NCI-H2196 (cell line): ENCODE data around the gene PPIG.
"Not testable (repeated sequence)": the region's sequence is repeated elsewhere in the genome, so short reads cannot be mapped to it uniquely, and the experiment has no call there.

Source experiments
- DNase-seq: peaks from one replicate; lab custom pipeline; 2025; ENCODE audit not compliant: unreplicated experiment; lab: John Stamatoyannopoulos, UW

PPIG gene

DNA sequence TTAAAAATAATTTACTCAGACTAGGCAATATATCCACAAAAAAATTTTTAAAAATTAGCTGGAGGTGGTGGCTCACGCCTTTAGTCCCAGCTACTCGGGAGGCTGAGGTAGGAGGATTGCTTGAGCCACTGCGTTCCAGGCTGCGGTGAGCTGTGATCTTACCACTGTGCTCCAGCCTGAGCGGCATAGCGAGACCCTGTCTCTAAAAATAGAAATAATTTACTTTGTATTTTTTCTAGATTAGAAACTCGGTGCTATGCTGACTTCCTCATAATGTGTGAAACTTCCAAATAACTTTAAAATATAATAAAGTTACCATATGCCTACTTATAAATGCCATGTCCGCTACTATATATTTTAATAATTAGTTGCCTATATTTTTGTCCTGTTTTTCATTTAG, 6.7 kb downstream of the PPIG start:
- DNase-seq = no peak

DNA sequence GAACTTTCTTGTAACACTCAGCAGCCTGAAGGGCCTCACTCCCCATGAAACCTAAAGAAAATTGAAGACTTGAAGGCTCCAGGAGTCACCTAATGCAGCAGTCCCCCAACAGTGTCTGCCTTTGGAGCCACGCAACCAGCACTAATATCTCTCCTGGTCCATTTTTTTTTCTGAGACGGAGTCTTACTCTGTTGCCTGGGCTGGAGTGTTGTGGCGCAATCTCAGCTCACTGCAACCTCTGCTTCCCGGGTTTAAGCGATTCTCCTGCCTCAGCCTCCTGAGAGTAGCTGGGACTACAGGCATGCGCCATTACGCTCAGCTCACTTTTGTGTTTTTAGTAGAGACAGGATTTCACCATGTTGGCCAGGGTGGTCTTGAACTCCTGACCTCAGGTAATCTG, 12.4 kb downstream of the PPIG start:
- DNase-seq = not testable (repeated sequence)

DNA sequence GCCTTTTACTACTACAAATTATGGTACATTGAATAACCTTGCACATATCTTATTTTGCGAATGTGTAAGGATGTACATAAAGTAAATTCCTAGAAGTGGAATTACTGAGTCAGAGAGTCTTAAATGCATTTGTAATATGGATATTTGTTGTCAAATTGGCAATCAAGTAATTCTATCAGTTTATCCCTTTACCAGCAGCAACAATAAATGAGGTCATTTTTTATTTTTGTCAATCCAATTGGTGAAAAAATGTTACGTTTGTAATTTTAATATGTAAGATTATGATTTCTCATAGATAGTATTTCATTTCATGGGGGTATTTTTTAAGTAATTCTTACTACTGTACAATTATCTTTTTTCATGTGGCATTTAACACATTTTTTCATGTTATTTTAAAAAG, 14.8 kb downstream of the PPIG start:
- DNase-seq = no peak

DNA sequence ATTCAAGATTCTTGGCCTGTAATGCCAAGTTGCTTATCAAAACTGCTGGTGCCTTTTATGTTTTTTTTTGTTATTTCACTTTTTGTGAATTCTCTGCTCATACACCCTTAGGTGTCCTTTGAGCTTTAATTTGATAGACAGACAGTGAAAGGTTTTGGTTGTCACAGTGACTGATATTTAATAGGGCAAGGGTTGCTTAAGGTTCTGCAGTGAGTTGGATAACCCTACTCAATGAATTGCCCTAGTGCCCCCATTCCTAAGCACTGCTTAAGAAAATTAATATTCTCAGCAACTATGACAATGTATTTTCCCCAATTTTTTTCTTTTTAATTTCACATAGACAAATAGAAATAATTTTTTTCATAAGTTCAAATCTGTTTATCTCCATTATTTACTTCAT, 15.4 kb downstream of the PPIG start:
- no peak for DNase-seq

DNA sequence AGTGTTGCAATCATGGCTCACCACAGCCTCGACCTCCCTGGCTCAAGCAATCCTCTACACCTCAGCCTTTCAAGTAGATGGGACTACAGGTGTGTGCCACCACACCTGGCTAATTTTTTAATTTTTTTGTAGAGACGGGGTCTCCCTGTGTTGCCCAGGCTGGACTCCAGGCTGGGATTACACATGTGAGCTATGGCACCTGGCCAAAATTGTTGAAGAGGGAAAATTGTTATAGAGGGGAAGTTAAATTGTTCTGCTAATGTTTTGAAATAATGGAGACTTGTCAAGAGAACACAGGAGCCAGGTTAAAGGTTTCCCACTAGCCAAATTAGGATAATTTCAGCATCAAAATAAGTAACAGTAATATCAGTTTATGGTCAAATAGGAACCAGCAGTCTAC, 25.1 kb downstream of the PPIG start:
- no peak for DNase-seq

DNA sequence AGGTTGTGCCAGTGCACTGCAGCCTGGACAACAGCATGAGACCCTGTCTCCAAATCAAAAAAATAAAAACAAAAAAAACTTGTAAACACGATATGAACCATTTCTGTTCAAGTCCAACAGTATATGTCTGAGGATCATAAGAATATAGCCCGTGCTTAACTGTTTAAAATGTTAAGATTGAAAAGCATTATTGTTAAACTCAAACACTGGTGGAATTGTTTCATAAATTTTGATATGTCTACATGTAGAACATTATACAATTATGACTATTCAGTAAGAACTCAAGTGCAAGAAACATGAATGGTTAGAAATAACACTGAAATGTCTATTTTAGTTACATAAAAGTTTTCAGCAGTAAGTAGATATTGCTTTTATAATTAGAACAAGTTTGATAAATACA, 29.7 kb downstream of the PPIG start:
- DNase-seq = no peak

DNA sequence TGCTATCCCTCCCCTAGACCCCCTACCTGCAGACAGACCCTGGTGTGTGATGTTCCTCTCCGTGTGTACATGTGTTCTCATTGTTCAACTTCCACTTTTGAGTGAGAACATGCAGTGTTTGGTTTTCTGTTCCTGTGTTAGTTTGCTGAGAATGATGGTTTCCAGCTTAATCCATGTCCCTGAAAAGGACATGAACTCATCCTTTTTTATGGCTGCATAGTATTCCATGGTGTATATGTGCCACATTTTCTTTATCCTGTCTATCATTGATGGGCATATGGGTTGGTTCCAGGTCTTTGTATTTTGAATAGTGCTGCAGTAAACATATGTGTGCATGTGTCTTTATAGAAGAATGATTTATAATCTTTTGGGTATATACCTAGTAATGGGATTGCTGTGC, 31.8 kb downstream of the PPIG start:
- DNase-seq = not testable (repeated sequence)

DNA sequence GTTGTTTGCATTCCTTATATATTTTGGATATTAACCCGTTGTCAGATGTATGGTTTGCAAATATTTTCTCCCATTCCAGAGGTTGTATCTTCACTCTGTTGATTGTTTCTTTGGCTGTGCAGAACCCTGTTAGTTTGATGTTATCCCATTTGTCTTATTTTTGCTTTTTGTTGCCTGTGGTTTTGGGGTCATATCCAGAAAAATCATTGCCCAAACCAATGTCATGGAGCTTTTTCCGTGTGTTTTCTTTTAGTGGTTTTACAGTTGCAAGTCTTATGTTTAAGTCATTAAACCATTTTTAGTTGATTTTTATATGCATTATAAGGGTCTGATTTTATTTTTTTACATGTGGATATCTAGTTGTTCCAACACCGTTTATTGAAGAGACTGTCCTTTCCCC, 35.8 kb downstream of the PPIG start:
- no peak for DNase-seq

DNA sequence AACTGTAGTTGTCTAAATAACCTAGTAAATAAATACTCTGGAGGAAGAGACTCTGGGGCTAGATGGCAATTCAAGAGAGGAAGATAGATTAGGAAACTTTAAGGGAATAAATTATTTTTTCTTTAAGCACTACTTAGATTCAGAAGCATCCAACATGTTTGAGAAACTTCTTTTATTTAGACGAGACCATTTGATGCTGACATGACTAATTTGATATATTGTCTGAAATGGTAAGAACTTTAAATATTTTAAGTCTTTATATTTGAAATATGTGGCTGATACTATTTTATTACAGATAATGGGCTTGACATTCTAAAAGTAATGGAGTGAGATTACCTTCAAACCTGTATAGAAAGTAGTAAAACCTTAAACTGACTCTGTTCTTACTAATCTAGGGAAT, 36.4 kb downstream of the PPIG start:
- no peak for DNase-seq

DNA sequence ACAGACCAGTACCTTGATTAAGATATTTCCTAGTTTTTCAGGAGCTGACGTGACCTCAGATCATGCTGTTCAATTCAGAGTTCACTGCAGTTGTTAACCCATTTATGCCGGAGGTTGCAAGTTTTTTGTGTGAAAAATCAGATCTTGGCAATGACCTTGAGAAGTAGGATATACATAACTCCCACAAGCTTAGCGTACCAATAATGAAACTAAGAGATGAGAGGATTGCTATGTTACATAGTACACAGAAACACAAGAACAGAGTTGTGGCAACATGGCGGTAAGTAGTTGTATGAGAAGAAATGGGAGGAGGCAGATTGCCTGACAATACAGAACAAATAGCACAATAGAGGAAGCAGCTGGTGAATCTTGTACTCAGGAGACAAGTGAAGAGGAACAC, 39.1 kb downstream of the PPIG start:
- DNase-seq = no peak

DNA sequence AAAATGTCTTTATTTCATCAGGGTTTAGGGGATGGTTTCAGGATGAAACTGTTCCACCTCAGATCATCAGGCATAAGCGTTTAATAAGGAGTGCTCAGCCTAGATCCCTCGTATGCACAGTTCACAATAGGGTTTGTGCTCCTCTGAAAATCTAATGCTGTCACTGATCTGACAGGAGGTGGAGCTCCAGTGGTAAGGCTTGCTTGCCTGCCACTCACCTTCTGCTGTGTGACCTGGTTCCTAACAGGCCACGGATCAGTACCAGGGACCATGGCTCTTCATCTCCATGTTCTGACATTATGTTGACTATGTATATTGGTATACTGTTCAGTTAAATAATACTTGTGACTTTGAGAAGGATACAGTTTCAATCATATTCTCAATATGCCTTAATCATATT, 41.6 kb downstream of the PPIG start:
- no peak for DNase-seq

DNA sequence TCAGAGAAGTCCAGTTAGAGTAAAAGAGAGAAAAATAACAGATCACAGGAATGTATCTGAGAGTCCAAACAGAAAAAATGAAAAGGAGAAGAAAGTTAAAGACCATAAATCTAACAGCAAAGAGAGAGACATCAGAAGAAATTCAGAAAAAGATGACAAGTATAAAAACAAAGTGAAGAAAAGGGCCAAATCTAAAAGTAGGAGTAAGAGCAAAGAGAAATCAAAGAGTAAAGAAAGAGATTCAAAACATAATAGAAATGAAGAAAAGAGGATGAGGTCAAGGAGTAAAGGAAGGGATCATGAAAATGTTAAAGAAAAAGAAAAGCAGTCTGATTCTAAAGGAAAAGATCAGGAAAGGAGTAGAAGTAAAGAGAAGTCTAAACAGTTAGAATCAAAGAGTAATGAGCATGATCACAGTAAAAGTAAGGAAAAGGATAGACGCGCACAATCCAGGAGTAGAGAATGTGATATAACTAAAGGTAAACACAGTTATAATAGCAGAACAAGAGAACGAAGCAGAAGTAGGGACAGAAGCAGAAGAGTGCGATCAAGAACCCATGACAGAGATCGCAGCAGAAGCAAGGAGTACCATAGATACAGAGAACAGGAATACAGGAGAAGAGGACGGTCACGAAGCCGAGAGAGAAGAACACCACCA, 52.4 kb downstream of the PPIG start:
- no peak for DNase-seq

DNA sequence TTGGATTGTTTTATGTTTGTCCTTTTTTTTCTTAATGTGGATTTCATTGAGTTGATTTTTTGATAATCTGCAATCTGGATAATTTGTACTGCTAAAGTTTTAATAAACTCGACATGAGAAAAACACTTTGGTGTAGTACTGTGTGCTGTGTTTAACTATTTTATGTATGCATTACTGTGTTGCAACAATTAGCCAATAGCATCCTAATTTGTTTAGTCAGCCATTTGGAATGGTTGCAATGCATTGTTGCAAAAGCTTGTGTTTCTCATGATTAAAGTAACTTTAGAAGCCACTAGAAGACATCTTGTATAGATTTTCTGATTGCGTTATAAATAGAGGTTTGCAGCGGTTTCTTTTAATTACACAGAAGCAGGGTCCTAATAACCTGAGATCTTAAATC, 53.5 kb downstream of the PPIG start:
- no peak for DNase-seq

DNA sequence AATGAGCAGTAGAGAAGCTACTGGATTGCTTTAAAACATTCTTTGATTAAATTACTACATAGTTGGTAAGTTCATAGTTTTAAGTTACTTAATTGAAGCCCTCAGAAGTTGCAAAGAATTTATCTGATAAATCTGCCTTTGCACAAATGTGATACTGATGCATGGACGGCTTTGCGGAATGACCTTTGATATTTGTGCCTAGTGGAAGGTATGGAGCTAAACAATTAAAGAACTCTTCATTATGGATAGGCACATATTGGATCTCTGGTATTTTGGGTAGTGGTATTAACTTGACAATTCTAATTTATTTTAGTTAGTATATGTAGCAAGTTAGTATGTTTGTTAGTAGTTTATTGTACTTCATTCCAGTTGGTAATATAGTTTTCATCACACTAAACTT, 56.0 kb downstream of the PPIG start:
- no peak for DNase-seq

DNA sequence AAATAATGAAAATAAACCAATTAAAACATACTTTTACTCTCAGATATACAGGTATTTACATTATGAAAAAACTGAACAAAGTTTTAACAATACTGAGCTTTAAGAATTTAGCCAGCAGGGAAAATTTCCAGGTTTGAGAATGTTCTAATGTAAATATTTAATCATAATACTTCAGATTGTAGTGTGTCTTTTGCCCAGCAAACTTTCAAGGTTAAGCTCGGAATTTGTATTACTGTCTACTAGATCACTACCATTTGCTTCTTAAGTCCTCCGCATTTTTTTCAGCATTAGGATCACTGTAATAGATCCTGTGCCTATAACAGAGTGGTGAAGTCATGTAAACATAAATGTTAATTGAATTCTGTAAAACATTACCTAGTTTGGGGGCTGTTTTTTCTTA, 57.3 kb downstream of the PPIG start:
- DNase-seq = no peak

DNA sequence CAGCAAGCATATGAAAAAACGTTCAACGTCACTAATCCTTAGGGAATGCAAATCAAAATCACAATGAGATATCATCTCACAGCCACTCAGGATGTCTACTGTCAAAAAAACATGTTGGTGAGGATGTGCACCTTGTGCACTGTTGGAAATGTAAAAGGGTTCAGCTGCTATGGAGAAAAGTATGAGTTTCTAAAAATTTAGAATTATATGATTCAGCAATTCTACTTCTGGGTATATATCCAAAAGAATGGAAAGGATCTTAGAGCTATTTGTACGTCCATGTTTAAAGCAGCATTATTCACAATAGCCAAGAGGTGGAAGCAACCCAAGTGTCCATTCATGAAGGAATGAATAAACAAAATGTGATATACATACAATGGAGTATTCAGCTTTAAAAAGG, 60.0 kb downstream of the PPIG start:
- no peak for DNase-seq

DNA sequence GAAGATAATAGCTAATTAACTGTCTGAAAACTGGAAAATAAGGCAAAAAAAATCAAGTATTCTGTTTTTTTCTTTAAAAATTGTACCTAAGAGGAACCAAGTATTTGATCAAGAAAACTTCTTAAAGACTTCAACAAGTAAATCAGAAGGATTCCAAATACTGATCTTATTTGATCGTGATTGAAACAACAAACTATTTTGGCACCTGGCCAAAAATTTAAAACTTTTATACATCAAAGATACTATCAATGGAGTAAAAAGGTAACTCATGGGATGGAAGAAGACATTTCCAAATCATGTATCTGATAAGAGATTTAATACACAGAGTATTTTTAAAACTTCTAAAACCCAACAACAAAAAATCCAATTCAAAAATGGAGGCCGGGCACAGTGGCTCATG, 63.3 kb downstream of the PPIG start:
- no peak for DNase-seq

DNA sequence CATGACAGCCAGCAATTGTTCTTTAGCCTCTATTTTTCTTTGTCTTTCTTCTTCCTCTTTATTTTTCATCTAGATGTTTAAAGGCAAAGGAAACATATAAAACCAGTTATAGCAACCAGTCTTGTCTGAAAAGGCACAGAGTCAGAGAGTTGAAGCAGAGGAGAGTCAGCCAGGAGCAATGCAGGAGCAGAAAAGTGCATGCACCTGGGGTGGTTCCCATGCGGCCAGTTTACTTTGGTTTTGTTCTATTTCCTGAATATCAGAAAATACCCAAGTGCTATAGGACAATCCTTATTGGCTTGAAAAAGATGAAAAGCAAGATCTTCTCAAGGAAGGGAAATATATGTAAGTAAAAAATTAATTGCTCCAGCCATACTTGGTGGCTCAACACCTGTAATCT, 65.1 kb downstream of the PPIG start:
- no peak for DNase-seq

DNA sequence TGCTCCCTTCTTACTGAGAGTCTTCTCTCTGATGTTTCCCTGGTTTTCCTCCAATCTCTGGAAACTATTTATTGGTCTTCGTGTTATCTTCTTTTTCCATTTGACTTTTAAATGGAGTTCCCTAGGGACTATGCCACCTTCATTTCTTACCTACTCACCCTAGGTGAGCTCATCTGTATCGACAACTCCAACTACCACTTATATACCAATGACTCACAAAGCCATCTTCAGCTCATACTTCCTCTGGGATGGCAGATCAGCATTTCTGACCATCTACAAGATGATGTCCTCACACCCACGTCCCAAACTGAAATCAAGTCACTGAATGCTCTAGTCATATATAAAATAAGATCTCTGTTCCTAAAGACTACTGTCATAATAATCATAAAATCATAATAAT, 69.5 kb downstream of the PPIG start:
- DNase-seq = no peak

DNA sequence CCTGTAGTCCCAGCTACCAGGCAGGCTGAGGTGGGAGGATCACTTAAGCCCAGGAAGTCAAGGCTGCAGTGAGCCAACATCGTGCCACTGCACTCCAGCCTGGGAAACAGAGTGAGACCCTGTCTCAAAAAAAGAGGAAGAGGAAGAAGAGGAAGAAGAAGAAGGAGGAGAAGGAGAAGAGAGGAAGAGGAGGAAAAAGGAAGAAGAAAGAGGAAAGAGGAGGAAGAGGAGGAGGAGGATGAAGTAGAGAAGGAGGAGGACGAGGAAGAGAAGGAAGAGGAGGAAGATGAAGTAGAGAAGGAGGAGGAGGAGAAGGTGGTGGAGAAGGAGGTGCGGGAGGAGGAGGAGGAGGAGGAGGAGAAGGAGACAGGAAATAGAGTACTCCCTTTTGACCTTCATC, 72.0 kb downstream of the PPIG start:
- no peak for DNase-seq

DNA sequence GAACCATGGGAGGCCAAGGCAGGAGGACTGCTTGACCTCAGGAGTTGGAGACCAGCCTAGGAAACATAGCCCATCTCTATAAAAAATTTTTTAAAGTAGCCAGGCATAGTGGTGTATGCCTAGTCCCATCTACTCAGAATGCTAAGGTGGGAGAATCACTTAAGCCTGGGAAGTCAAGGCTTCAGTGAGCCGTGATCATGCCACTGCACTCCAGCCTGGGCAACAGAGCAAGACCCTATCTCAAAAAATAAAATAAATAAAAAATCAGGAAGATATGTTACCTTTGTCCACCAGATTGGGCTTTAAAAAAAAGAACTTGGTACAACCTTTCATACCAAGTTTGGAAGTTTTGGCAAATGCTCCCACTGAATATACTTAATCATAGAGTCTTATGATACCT, 74.7 kb downstream of the PPIG start:
- no peak for DNase-seq

DNA sequence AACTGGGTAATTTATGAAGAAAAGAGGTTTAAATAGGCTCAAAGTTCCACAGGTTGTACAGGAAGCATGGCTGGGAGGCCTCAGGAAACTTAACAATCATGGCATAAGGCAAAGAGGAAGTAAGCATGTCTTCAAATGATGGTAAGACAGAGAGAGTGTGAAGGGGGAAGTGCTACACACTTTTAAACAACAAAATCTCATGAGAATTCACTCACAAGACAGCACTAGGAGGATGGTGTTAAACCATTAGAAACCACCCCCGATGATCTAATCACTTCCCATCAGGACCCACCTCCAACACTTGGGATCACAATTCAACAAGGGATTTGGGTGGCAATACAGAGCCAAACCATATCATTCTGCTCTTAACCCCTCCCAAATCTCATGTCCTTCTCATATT, 75.2 kb downstream of the PPIG start:
- no peak for DNase-seq

DNA sequence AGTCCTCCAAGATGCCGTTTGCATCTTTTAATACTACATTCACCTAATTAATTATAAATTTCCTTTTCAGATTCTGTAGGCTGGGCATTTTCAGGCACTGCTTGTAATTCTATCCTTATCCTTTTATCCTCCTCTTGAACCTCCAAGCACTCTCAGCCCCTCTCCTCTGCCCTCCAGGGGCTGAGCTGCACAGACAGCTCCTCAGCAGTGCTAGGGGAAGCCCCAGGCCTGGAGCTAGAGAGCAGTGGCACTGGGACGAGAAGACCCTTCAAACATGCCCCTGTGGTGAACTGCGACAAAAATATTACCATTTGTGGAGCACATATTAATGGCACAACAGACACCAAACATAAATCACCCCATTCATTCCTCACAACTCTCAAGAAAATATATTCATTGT, 77.1 kb downstream of the PPIG start:
- DNase-seq = no peak

DNA sequence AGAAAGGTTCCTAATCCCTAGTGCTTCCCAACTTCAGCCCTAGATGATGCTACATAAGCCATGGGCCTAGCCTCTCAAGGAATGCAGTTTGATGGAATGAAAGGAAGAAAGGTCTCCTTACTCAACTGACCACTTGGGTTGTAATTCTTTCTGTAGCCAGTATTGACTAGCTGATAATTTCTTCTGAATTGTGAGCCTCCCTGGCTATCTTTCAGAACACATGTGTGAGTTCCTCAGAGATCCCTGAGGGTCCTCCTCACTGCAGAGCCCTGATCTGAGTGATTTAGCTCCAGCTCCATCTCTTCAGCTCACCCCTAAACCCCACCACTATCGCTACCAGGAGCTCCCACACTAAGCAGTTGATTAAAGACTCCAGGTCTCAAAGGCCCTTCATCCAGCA, 78.6 kb downstream of the PPIG start:
- no peak for DNase-seq
